Inflammatory macrophage (primary cell): ENCODE data around the gene TIGD6.

Experiments
- DNase-seq, 2 donors: peaks; one replicate each; pipeline ENCODE4 v3.0.0-alpha.2; 2020 to 2022

TIGD6 gene

GRCh38 chr5:150016537-150016936 lies 16.1 kb upstream of the TIGD6 start:
- DNase-seq, result no peak

GRCh38 chr5:150015415-150015814 lies 15.0 kb upstream of the TIGD6 start:
- no peak for DNase-seq

- DNase-seq, result no peak
Observed at GRCh38 chr5:150014456-150014855, 14.0 kb upstream of the TIGD6 start.

- no peak for DNase-seq
Observed at GRCh38 chr5:150013931-150014330, 13.5 kb upstream of the TIGD6 start.

- peak in 1 of 2 donors; percentile 52 for DNase-seq
Observed at GRCh38 chr5:150009671-150010387, 9.4 kb upstream of the TIGD6 start.

GRCh38 chr5:150007050-150007449 lies 6.6 kb upstream of the TIGD6 start:
- no peak for DNase-seq

- DNase-seq, result no peak
Observed at GRCh38 chr5:150006318-150006717, 5.9 kb upstream of the TIGD6 start.

GRCh38 chr5:150001660-150002486 lies 1.4 kb upstream of the TIGD6 start:
- DNase-seq, result peak; percentile 86 to 92

- peak; percentile 43 to 57 for DNase-seq
Observed at GRCh38 chr5:150000990-150001659, 671 bp upstream of the TIGD6 start.

- DNase-seq, result peak in 1 of 2 donors; percentile 58
Observed at GRCh38 chr5:149999866-150000255, 593 bp downstream of the TIGD6 start.

- no peak for DNase-seq
Observed at GRCh38 chr5:149999359-149999758, 1.1 kb downstream of the TIGD6 start.

- no peak for DNase-seq
Observed at GRCh38 chr5:149998281-149998680, 2.2 kb downstream of the TIGD6 start.

GRCh38 chr5:149996205-149996890 lies 4.1 kb downstream of the TIGD6 start:
- DNase-seq, result no peak

- no peak for DNase-seq
Observed at GRCh38 chr5:149995385-149996204, 4.9 kb downstream of the TIGD6 start.

GRCh38 chr5:149993471-149993870 lies 7.0 kb downstream of the TIGD6 start:
- DNase-seq, result no peak

- peak; percentile 66 to 72 for DNase-seq
Observed at GRCh38 chr5:149990518-149991376, 9.7 kb downstream of the TIGD6 start.

- no peak for DNase-seq
Observed at GRCh38 chr5:149988126-149988525, 12.3 kb downstream of the TIGD6 start.

- no peak for DNase-seq
Observed at GRCh38 chr5:149982505-149982904, 17.9 kb downstream of the TIGD6 start.

- no peak for DNase-seq
Observed at GRCh38 chr5:149981206-149981605, 19.2 kb downstream of the TIGD6 start.

- no peak for DNase-seq
Observed at GRCh38 chr5:149979896-149980295, 20.6 kb downstream of the TIGD6 start.

GRCh38 chr5:149975409-149975808 lies 25.0 kb downstream of the TIGD6 start:
- no peak for DNase-seq
